Stimulated activated CD4-positive, alpha-beta T cell treated with anti-CD3 and anti-CD28 coated beads, Interleukin-4, amount 100 ng/mL, for 4 hours (primary cell): Measurements from ENCODE around the gene OR51L1.
A peak's percentile ranks its signal among the peaks of the same experiment; 100 is the strongest.
"Not testable (repeated sequence)": the region's sequence is repeated elsewhere in the genome, so short reads cannot be mapped to it uniquely, and the experiment has no call there.

Experiments
- DNase-seq, 2 experiments: peaks; one replicate each; pipeline ENCODE4 v3.0.0-alpha.2; 2020

Gene OR51L1

GRCh38 chr11:4994551-4994950 is at the start of gene OR51L1:
OR51L1 (plus strand) TSS chr11:4994851; CDS start chr11:4998983, 4,132 bp downstream.
- no peak for DNase-seq

GRCh38 chr11:4947505-4947904 is 47.1 kb upstream of the OR51L1 start, which contains the start of gene OR51A4:
OR51A4 (minus strand) TSS chr11:4947605; CDS start chr11:4947100, 505 bp downstream.
- DNase-seq = no peak

GRCh38 chr11:4955613-4956012 is 39.0 kb upstream of the OR51L1 start, which contains the start of gene OR51A2:
OR51A2 (minus strand) TSS chr11:4955713; CDS start chr11:4955713, 0 bp downstream.
- DNase-seq = not testable (repeated sequence)

- no peak for DNase-seq
These were observed 37.3 kb upstream of the OR51L1 start for GRCh38 chr11:4957396-4957795.

- DNase-seq = no peak
These were observed 33.8 kb upstream of the OR51L1 start for GRCh38 chr11:4960877-4961276.

- no peak for DNase-seq
These were observed 31.8 kb upstream of the OR51L1 start for GRCh38 chr11:4962816-4963215.

GRCh38 chr11:4975436-4975835 is 19.2 kb upstream of the OR51L1 start:
- no peak for DNase-seq

- no peak for DNase-seq
These were observed 15.6 kb upstream of the OR51L1 start for GRCh38 chr11:4979036-4979435.

- no peak for DNase-seq
These were observed 12.0 kb upstream of the OR51L1 start for GRCh38 chr11:4982678-4983077.

GRCh38 chr11:4983841-4984240 is 10.8 kb upstream of the OR51L1 start:
- no peak for DNase-seq

GRCh38 chr11:4991060-4991459 is 3.6 kb upstream of the OR51L1 start:
- no peak for DNase-seq

- peak in 1 of 2 experiments; percentile 3 for DNase-seq
These were observed 10.0 kb downstream of the OR51L1 start for GRCh38 chr11:5004424-5005274.

GRCh38 chr11:5007561-5007960 is 12.9 kb downstream of the OR51L1 start:
- no peak for DNase-seq

- DNase-seq = no peak
These were observed 16.6 kb downstream of the OR51L1 start for GRCh38 chr11:5011254-5011653.

- DNase-seq = no peak
These were observed 18.4 kb downstream of the OR51L1 start for GRCh38 chr11:5013012-5013411.

GRCh38 chr11:5021996-5022395 is 27.3 kb downstream of the OR51L1 start:
- DNase-seq = no peak

GRCh38 chr11:5036669-5037068 is 42.0 kb downstream of the OR51L1 start:
- no peak for DNase-seq

- DNase-seq = no peak
These were observed 43.3 kb downstream of the OR51L1 start for GRCh38 chr11:5037926-5038325.

GRCh38 chr11:5038341-5038740 is 43.7 kb downstream of the OR51L1 start:
- no peak for DNase-seq

- no peak for DNase-seq
These were observed 46.2 kb downstream of the OR51L1 start for GRCh38 chr11:5040876-5041275.

- no peak for DNase-seq
These were observed 47.4 kb downstream of the OR51L1 start for GRCh38 chr11:5042091-5042490.

- no peak for DNase-seq
These were observed 48.7 kb downstream of the OR51L1 start for GRCh38 chr11:5043380-5043779.

GRCh38 chr11:5046226-5046625 is 51.6 kb downstream of the OR51L1 start, which contains the start of gene OR52J3:
OR52J3 (plus strand) TSS chr11:5046526; CDS start chr11:5046526, 0 bp downstream.
- no peak for DNase-seq

- no peak for DNase-seq
These were observed 52.2 kb downstream of the OR51L1 start for GRCh38 chr11:5046754-5047330.
